ENCODE measurements around the gene GATD1. TPM values are rescaled to one million over a fixed set of nuclear protein-coding genes. Genes with fewer than 3 reads are reported as not detected.
A peak's percentile ranks its signal among the peaks of the same experiment; 100 is the strongest.

Gene GATD1
- total RNA-seq, 1 donor from 2014 or later: 12.2 TPM

DNA sequence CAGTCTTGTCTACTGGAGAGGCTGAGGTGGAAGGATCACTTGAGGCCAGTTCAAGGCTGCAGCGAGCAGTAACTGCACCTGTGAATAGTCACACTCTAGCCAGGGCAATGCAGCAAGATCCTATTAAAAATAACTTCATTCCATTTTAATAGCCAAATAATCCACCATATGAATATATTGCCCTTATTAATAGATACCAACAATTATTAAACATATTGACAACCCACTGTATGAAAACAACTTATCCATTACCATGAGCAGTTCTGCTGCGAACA is 10.4 kb downstream of the GATD1 start:
- Histone ChIP-seq H3K27me3 (no peaks in the 10 kb centered on the region), H3K4me1 (no peaks in the 10 kb centered on the region), H3K27ac (no peak overlapping the region), H3K9me3 (no peaks in the 10 kb centered on the region), H3K36me3 (peaks cover 60 to 77% of the 10 kb centered on the region in 2 donors), H3K4me3 (no peak overlapping the region)
- no peak for DNase-seq (ENCODE audit: low spot score in 2 of 2)
- intact Hi-C loops (cut with DNase I): no loop called here
- TF ChIP-seq, protein P1, sequence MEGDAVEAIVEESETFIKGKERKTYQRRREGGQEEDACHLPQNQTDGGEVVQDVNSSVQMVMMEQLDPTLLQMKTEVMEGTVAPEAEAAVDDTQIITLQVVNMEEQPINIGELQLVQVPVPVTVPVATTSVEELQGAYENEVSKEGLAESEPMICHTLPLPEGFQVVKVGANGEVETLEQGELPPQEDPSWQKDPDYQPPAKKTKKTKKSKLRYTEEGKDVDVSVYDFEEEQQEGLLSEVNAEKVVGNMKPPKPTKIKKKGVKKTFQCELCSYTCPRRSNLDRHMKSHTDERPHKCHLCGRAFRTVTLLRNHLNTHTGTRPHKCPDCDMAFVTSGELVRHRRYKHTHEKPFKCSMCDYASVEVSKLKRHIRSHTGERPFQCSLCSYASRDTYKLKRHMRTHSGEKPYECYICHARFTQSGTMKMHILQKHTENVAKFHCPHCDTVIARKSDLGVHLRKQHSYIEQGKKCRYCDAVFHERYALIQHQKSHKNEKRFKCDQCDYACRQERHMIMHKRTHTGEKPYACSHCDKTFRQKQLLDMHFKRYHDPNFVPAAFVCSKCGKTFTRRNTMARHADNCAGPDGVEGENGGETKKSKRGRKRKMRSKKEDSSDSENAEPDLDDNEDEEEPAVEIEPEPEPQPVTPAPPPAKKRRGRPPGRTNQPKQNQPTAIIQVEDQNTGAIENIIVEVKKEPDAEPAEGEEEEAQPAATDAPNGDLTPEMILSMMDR (IDR thresholded peaks at IDR 0.05): no peak

DNA sequence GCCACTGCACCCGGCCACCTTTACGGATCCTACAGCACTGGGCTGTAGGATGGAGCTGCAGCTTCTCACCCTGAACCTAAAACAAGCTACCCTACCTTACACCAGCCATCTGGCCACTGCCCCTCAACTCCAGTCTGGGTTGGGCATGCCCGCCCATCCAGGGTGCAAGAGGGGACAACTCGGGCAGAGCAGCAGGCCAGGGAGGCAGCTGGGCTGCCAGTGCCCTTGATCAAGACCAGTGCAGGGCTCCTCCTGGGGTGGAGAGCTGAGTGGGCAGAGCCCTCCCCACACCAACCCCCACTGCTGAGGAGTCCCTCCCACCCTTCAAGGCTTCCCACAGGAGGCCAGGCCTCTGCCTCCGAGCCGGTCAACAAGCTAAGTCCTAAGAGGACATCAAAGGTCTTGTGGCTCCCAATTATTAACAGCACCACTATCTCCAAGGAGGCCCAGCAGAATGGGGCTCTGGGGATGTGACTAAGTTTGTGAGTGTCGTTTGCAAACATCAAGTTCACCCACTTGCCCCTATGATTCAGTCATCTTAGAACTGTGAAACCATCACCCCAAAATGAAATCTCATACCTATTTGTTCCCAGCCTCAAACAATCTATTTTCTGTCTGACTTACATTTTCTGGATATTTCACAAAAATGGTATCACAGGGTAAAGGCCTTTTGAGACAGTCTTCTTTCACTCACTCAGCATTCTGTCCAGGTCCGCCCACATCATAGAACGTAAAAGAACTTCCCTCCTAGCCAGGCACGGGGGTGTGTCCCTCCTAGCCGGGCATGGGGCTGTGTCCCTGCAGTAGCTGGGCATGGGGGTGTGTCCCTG is 11.0 kb downstream of the GATD1 start:
- TF ChIP-seq, protein P1 (IDR thresholded peaks at IDR 0.05): no peak
- Histone ChIP-seq H3K27me3 (no peaks in the 10 kb centered on the region), H3K4me3 (no peak overlapping the region), H3K27ac (no peak overlapping the region), H3K9me3 (no peaks in the 10 kb centered on the region), H3K36me3 (peaks cover 61 to 77% of the 10 kb centered on the region in 2 donors), H3K4me1 (no peaks in the 10 kb centered on the region)
- intact Hi-C loops (cut with DNase I): no loop called here
- DNase-seq (ENCODE audit: low spot score in 2 of 2): no peak

DNA sequence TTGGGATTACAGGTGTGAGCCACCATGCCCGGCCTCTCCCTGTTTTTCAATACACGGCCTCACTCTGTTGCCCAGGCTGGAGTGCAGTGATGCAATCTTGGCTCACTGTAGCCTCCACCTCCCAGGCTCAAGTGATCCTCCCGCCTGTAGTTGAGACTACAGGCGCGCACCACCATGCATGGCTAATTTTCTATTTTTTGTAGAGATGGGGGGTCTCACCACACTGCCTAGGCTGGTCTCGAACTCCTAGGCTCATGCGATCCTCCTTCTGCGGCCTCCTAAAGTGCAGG is 11.5 kb downstream of the GATD1 start:
- Histone ChIP-seq H3K36me3 (peaks cover 61 to 75% of the 10 kb centered on the region in 2 donors), H3K4me3 (no peak overlapping the region), H3K27me3 (no peaks in the 10 kb centered on the region), H3K27ac (no peak overlapping the region), H3K9me3 (no peaks in the 10 kb centered on the region), H3K4me1 (no peaks in the 10 kb centered on the region)
- no peak for DNase-seq (ENCODE audit: low spot score in 2 of 2)
- TF ChIP-seq, protein P1 (IDR thresholded peaks at IDR 0.05): no peak
- intact Hi-C loops (cut with DNase I): no loop called here

DNA sequence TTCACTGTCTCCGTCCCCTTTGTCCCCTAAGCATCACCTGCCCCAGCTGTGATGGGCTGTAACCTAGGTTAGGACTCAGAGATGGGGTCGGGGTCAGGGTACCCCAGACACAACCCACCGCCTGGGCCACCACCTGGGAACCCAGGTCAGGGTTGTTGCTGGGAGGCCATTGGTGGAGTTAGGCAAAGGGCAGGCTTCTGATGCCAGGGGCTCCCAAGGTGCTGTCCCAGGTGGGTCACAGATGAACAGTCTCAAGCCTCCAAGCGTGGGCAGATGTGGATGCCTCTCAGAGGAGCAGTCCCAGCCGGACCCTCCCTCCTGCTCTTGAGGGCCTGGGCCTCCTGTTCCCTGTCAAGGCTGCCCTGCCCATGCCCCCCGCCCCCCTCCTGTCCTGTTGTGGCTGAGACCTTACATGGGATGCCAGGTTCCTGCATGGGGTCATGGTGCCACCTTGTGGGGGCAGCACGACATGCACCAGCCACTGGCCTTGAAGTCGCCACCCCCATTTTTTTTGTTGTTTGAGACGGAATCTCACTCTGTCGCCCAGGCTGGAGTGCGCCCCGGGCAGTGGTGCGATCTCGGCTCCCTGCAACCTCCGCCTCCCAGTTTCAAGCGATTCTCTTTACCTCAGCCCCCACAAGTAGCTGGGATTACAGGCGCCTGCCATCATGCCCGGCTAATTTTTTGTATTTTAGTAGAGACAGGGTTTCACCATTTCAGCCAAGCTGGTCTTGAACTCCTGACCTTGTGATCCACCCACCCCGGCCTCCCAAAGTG is 12.1 kb downstream of the GATD1 start:
- intact Hi-C loops (cut with DNase I): no loop called here
- no peak for DNase-seq (ENCODE audit: low spot score in 2 of 2)
- TF ChIP-seq, protein P1 (IDR thresholded peaks at IDR 0.05): peak; percentile 51 to 71 (median 66)
- H3K9me3 ChIP-seq: no peaks in the 10 kb centered on the region
- peaks cover 61 to 75% of the 10 kb centered on the region in 2 donors for H3K36me3 ChIP-seq
- no peak overlapping the region for H3K27ac ChIP-seq
- no peaks in the 10 kb centered on the region for H3K27me3 ChIP-seq
- H3K4me3 ChIP-seq: no peak overlapping the region
- H3K4me1 ChIP-seq: no peaks in the 10 kb centered on the region

DNA sequence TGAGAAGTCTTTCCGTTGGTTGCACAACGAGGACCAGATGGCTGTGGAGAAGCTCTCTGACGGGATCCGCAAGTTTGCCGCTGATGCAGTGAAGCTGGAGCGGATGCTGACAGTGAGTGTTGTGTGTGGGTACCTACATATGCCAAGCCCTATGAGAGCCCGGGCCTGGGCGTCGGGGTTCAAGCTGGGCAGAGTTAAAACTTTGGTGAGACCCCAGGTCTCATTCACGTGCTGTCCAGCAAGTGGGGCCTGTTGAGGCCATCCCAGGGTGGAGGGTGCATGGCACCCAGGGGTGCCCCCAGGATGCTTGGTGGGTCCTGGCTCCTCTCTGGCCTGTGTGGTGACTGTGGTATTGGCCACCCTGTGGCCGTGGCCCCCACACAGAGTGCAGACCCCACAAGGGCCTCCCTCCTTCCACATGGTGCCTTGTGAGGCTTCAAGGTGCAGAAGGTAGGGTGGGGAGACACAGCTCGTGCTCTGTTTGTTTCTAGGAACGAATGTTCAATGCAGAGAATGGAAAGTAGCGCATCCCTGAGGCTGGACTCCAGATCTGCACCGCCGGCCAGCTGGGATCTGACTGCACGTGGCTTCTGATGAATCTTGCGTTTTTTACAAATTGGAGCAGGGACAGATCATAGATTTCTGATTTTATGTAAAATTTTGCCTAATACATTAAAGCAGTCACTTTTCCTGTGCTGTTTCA is 12.8 kb downstream of the GATD1 start:
- Histone ChIP-seq H3K4me3 (no peak overlapping the region), H3K4me1 (no peaks in the 10 kb centered on the region), H3K9me3 (no peaks in the 10 kb centered on the region), H3K27ac (no peak overlapping the region), H3K27me3 (no peaks in the 10 kb centered on the region), H3K36me3 (peaks cover 66 to 77% of the 10 kb centered on the region in 2 donors)
- TF ChIP-seq, protein P1 (IDR thresholded peaks at IDR 0.05): no peak
- DNase-seq (ENCODE audit: low spot score in 2 of 2): no peak
- intact Hi-C loops (cut with DNase I): no loop called here
